Fibroblast of mammary gland (primary cell): ENCODE measurements around the gene ZBTB46.

Experiments
- DNase-seq: peaks from one replicate; pipeline ENCODE4 v3.0.0-alpha.2; 2010; ENCODE audit warnings: low read depth
- H3K4me3 ChIP-seq: 2 replicates; pipeline ENCODE4 v1.5.1; 2011; ENCODE audit warnings: low read depth, mild to moderate bottlenecking, low read length, moderate library complexity; ENCODE audit not compliant: control insufficient read depth
- TF ChIP-seq, protein P1 (sequence below): conservative IDR thresholded peaks from 2 replicates; pipeline ENCODE4 v1.5.1; 2011; ENCODE audit warnings: low read depth, low read length, inconsistent platforms; ENCODE audit not compliant: control insufficient read depth, insufficient read depth

Gene ZBTB46

DNA sequence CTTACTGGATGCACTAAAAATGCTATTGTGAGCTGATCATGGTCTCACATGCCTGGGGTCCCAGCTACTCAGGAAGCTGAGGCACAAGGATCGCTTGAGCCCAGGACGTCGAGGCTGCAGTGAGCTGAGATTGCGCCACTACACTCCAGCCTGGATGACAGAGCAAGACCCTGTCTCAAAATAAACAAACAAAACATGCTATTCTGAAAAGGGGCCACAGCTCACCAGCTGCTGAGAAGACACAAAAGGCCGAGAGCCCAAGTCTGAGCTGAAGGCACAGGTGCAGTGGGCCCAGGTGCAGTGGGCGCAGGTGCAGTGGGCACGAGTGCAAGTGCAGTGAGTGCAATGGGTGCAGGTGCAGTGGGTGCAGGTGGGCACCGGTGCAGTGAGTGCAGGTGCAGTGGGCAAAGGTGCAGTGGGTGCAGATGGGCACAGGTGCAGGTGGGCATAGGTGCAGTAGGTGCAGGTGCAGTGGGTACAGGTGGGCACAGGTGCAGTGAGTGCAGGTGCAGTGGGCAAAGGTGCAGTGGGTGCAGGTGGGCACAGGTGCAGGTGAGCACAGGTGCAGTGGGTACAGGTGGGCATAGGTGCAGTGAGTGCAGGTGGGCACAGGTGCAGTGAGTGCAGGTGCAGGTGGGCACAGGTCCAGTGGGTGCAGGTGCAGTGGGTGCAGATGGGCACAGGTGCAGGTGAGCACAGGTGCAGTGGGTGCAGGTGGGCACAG, 16.0 kb downstream of the ZBTB46 start:
- no peak overlapping the region for H3K4me3 ChIP-seq
- TF ChIP-seq, protein P1, sequence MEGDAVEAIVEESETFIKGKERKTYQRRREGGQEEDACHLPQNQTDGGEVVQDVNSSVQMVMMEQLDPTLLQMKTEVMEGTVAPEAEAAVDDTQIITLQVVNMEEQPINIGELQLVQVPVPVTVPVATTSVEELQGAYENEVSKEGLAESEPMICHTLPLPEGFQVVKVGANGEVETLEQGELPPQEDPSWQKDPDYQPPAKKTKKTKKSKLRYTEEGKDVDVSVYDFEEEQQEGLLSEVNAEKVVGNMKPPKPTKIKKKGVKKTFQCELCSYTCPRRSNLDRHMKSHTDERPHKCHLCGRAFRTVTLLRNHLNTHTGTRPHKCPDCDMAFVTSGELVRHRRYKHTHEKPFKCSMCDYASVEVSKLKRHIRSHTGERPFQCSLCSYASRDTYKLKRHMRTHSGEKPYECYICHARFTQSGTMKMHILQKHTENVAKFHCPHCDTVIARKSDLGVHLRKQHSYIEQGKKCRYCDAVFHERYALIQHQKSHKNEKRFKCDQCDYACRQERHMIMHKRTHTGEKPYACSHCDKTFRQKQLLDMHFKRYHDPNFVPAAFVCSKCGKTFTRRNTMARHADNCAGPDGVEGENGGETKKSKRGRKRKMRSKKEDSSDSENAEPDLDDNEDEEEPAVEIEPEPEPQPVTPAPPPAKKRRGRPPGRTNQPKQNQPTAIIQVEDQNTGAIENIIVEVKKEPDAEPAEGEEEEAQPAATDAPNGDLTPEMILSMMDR: no peak
- no peak for DNase-seq

DNA sequence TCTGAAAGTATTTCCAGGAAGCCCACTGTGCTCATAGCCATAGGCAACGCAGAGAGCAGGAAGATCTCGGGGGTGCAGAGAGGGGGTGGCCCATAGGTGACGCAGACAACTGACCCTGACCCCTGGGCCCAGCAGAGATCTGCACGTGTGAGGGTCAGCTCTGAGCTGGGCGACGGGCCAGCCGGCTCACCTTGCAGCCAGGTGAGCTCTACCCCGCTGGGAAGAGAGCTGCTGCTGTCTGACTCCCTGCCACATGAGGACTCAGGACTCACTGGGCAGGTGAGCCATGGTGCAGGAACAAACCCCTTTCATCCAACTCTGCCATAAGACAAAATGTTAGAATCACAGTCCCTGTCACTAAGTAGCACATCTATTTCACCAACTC, 19.6 kb downstream of the ZBTB46 start:
- DNase-seq: no peak

DNA sequence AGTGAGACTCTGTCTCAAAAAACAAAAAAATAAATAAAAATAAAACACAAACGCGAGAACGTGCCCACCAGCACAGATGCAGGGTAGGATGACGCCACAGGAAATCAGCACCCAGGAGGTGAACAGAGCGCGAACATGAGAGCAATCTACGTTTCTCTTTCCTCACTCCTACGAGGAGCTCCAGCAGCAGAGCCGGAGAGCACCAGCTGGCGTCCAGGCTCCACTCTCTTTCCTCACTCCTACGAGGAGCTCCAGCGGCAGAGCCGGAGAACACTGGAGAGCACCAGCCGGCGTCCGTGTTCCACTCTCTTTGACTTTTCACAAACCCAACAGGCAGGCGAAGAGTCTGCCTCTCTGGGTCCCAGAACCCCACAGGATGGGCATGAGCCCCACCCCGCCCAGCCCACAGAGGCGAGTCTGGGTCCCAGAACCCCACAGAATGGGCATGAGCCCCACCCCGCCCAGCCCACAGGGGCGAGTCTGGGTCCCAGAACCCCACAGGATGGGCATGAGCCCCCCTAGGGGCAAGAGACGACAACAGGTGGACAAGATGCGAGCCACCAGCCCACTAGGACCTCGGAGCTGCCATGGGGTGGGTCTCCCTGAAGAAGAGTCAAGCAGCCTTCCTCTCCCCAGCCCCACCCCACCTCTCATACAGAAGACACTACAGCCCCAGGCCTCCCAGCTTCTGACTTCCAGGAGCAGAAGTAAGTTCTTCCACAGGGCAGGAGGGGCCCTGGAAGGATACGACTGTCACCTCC, 20.2 kb downstream of the ZBTB46 start:
- DNase-seq: no peak
- TF ChIP-seq, protein P1: no peak
- H3K4me3 ChIP-seq: no peak overlapping the region

More for the DNA sequence above, 19.6 kb downstream of the ZBTB46 start:
- TF ChIP-seq, protein P1: no peak
- H3K4me3 ChIP-seq: no peak overlapping the region

DNA sequence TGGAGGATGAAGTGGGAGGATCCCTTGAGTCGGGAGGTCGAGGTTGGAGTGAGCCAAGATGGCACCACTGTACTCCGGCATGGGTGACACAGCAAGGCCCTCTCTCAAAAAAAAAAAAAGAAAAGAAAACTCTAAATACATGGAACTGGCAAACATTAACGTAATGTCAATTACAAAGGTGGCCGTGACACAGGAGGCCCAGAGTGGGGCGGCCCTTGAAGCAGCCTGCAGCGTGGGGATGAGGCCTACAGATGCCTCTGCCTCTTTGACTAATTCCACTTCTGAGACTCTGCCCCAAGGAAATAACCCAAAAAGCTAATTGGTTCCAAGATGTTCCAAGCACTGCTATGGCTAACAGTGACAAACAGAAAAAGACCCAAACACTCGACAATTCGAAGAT, 21.2 kb downstream of the ZBTB46 start:
- TF ChIP-seq, protein P1: no peak
- no peak for DNase-seq

DNA sequence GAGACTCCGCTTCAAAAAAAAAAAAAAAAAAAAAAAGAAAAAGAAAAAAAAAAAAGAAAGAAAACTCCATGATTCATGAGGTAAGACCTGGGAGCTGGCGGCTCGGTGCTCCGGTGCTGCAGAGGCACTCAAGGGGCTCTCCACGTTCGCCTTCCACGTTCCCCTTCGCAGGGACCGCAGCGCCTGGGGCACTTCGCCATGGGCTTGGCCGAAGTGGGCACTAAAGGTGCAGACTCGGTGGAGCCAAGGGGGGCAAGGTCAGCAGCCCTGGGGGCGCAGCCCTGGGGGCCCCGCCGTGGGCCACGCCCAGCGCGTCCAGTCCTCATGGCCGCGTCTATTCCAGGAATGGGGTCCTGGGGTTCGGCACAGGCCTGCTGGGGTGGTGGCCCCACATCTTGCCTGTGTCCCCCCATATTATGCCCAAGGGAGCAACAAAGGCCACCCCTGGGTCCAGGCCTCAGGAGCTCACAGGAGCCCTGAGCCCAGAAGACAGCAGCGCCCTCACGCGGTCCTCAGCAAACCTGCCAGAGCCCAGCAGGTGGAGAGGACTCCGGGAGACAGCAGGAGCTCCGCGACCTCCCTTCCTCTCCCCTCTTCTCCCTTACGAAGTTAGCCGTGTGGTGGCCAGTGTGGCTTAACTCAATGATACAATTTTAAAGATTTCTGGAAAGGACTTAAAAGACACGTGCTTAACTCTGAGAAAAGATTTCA, 21.9 kb downstream of the ZBTB46 start:
- DNase-seq: no peak
- TF ChIP-seq, protein P1: no peak

More for the DNA sequence above, 21.2 kb downstream of the ZBTB46 start:
- no peak overlapping the region for H3K4me3 ChIP-seq

DNA sequence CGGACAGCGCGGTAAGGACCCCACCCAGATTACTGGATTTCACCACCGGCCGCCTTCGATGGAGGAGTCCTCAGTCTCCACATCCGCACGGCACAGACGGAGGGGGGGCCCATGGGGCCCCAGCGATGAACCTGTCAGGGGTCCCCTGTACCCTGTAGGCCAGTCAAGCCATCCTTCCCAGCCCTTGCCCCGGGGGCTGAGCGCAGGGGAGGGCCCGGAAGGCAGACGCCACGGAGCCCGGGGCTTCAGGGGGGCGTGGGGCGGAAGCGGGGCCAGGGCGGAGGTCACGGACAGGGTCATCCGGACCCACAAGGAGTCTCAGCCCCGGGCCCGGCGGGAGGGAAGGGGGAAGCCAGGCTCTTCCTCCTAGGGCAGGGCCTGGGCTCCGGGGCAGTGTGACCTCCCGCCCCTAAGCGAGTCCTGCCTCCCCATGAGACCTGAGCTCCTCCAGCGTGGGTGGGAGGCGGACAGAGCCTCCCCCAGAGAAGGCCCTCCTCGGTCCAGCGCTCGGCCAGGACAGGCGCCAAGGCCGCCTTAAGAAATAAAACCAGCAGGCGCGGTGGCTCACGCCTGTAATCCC, 22.8 kb downstream of the ZBTB46 start:
- H3K4me3 ChIP-seq: no peak overlapping the region
- TF ChIP-seq, protein P1: no peak
- DNase-seq: no peak

More for the DNA sequence above, 21.9 kb downstream of the ZBTB46 start:
- H3K4me3 ChIP-seq: no peak overlapping the region
